Neural crest cell (in vitro differentiated cells): ENCODE measurements around the gene ALAD. TPM values are rescaled to one million over a fixed set of nuclear protein-coding genes. Genes with fewer than 3 reads are reported as not detected.

ENCODE experiments used
- DNase-seq: peaks from one replicate; pipeline ENCODE4 v3.0.0; 2021; ENCODE audit warnings: low read depth, mixed read lengths, low spot score
- H3K27ac Mint-ChIP-seq: one replicate; pipeline ENCODE4 v1.8.0; 2021; ENCODE audit warnings: mild to moderate bottlenecking, mixed read lengths; ENCODE audit not compliant: unreplicated experiment
- H3K27me3 Mint-ChIP-seq: 2 replicates; pipeline ENCODE4 v1.8.0; 2021; ENCODE audit warnings: low read depth, mild to moderate bottlenecking, mixed read lengths
- H3K36me3 Mint-ChIP-seq: 2 replicates; pipeline ENCODE4 v1.8.0; 2021; ENCODE audit warnings: low read depth, mild to moderate bottlenecking, mixed read lengths
- H3K4me1 Mint-ChIP-seq: 2 replicates; pipeline ENCODE4 v1.8.0; 2021; ENCODE audit warnings: mixed read lengths
- H3K4me3 Mint-ChIP-seq: one replicate; pipeline ENCODE4 v1.8.0; 2021; ENCODE audit warnings: mild to moderate bottlenecking, mixed read lengths
- H3K9me3 Mint-ChIP-seq: 2 replicates; pipeline ENCODE4 v1.8.0; 2021; ENCODE audit warnings: mixed read lengths
- total RNA-seq: library from RNA; stranded (reverse); gene quantifications from 2 replicates; pipeline ENCODE4 v1.2.1, GENCODE V29; 2021
- TF ChIP-seq, protein P1 (sequence below): fragments of 200-600 bp; sonication (generic); conservative IDR thresholded peaks from 2 replicates; pipeline ENCODE4 v1.5.0; 2021; ENCODE audit warnings: antibody characterized with exemption, mild to moderate bottlenecking

The ALAD gene
- total RNA-seq, 1 donor from 2014 or later, result 23.2 TPM

DNA sequence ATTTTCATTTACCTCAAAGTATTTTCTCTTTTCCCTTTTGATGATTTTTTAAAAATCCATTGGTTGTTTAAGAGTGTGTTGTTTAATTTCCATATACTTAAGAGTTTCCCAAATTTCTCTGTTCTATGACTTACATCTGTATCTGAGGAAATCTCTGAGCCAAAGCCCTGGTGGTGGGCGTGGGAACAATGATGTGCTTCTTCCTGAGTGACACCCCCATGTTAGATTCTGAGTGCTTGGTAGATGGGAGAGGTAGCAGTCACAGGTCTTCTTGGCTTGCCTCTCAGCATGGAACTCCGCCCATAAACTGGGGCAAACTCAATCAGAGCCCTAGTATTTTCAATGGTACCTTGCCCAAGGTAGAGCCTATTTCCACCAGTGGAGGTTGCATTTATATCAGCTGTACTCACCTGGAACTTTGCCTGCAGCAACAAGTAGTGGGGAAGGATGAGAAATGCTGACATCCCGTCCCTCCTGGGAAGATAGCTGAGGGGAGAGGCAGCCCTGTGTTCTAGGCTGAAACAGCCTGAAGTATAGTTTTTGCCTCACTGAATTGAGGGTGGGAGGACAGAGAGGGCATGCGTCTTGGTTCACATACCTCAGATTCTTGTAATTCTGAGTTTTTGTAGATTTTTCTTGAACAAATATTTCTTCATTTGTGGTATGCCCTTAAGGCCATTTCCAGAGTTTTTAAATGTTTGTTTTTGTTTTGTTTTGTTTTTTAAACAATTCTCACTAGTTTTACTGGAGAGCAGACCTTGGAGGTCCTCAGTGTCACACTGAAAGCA is 35.8 kb upstream of the ALAD start:
- TF ChIP-seq, protein P1, sequence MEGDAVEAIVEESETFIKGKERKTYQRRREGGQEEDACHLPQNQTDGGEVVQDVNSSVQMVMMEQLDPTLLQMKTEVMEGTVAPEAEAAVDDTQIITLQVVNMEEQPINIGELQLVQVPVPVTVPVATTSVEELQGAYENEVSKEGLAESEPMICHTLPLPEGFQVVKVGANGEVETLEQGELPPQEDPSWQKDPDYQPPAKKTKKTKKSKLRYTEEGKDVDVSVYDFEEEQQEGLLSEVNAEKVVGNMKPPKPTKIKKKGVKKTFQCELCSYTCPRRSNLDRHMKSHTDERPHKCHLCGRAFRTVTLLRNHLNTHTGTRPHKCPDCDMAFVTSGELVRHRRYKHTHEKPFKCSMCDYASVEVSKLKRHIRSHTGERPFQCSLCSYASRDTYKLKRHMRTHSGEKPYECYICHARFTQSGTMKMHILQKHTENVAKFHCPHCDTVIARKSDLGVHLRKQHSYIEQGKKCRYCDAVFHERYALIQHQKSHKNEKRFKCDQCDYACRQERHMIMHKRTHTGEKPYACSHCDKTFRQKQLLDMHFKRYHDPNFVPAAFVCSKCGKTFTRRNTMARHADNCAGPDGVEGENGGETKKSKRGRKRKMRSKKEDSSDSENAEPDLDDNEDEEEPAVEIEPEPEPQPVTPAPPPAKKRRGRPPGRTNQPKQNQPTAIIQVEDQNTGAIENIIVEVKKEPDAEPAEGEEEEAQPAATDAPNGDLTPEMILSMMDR, result no peak
- Mint-ChIP-seq H3K4me1 (no peaks in the 10 kb centered on the region), H3K4me3 (no peak overlapping the region), H3K27me3 (peaks cover 18% of the 10 kb centered on the region), H3K36me3 (peaks cover 2% of the 10 kb centered on the region), H3K27ac (no peak overlapping the region), H3K9me3 (no peaks in the 10 kb centered on the region)
- no peak for DNase-seq

DNA sequence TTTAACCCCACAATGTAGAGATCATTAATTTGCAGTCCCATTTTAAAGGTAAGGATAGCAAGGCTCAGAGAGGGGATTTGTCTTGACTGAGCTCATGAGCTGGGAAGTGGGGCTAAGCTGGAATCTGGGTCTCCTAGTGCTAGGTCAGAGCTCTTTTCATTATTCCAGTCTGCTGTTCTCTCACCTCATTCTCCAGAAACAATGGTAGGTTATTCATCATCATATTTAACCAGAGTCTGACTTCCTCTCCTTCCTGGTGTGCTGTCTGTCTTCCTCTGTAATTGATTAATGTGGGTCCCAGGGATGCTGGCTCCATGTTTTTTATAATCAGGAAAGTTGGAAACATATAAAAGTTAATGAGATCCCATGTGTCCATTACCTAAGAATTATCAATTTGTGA is 30.1 kb upstream of the ALAD start:
- Mint-ChIP-seq H3K9me3 (no peaks in the 10 kb centered on the region), H3K36me3 (no peaks in the 10 kb centered on the region), H3K27me3 (peaks cover 18% of the 10 kb centered on the region), H3K27ac (no peak overlapping the region), H3K4me1 (no peaks in the 10 kb centered on the region), H3K4me3 (no peak overlapping the region)
- TF ChIP-seq, protein P1, result no peak
- no peak for DNase-seq

DNA sequence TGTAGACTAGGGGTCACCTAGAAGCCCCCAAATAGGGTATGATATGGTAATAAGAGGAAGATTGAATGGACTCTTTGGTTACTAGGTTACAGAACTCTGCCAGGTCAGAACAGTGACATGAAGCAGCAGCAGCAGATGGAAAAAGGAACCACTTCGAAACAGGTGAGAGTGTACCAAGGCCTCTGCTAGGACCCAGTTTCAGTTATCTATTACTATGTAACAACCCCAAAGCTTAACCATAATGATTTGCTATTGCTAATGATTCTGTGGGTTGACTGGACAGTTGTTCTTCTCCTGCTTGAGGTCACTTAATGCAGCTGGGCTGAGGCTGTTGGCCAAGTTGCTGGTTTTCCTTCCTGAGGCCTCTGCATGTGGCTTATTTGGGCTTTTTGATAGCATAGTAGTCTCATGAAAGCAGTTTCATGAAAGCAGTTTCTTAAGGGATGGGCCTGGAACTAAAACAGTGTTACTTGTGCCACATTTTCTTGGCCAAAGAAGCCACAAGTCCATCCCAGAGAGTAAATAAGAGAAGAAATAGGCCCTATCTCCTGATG is 27.1 kb upstream of the ALAD start:
- DNase-seq, result no peak
- TF ChIP-seq, protein P1, result no peak
- peaks cover 13% of the 10 kb centered on the region for H3K27me3 Mint-ChIP-seq
- H3K4me3 Mint-ChIP-seq, result no peak overlapping the region
- no peaks in the 10 kb centered on the region for H3K36me3 Mint-ChIP-seq
- no peak overlapping the region for H3K27ac Mint-ChIP-seq
- no peaks in the 10 kb centered on the region for H3K9me3 Mint-ChIP-seq
- H3K4me1 Mint-ChIP-seq, result no peaks in the 10 kb centered on the region

DNA sequence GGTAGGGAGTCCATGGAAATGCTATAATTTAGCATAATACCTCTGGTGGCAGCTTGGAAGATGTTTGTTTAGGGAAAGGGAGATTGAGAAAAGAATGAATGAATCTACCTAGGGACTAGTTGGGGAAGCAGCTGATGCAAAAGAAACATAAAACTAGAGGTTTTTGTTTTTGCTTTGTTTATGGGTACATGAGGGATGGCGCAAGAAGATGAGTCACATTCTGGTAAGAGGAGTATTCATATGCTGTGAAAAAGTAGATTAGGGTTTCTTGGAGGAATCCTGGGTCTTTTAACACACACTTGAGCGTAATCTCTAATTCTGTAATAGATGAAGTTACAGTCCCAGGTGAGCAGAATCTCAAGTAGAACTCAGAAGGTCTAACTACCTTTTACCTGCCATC is 26.5 kb upstream of the ALAD start:
- Mint-ChIP-seq H3K4me3 (no peak overlapping the region), H3K36me3 (no peaks in the 10 kb centered on the region), H3K27ac (no peak overlapping the region), H3K4me1 (no peaks in the 10 kb centered on the region), H3K9me3 (no peaks in the 10 kb centered on the region), H3K27me3 (peaks cover 9% of the 10 kb centered on the region)
- DNase-seq, result no peak
- TF ChIP-seq, protein P1, result no peak

DNA sequence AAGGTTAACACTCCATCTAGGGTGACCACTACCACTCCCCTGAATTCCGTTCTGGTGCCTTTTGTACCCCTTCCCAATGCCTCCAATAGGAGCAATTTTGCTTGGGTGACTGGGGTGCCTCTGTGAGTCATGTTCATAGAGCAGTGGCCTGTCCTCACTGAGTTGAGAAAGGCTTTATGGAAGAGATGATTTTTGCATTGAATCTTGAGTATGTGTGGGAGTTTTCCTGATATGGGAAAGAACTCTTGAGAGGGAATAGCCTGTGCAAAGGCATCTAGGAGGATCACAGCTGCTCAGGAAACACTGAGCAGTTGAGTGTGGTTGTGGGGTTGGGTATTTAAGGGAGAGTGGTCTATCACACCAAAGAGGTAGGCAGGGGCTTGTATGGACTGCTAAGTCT is 25.6 kb upstream of the ALAD start:
- Mint-ChIP-seq H3K9me3 (no peaks in the 10 kb centered on the region), H3K4me1 (no peaks in the 10 kb centered on the region)

More for the DNA sequence above, 25.6 kb upstream of the ALAD start:
- no peak overlapping the region for H3K27ac Mint-ChIP-seq
- TF ChIP-seq, protein P1, result no peak
- no peak for DNase-seq
- no peaks in the 10 kb centered on the region for H3K36me3 Mint-ChIP-seq
- peaks cover 6% of the 10 kb centered on the region for H3K27me3 Mint-ChIP-seq
- no peak overlapping the region for H3K4me3 Mint-ChIP-seq
